Loucy (cell line): Measurements from ENCODE around the gene SUCLG2.

Experiments used
- H2AFZ ChIP-seq: fragments of 200-600 bp; sonication (generic); 2 replicates; pipeline ENCODE4 v1.6.0; 2016; ENCODE audit warnings: antibody characterized with exemption, mild to moderate bottlenecking, low read length, moderate library complexity
- H3F3A ChIP-seq: fragments of 200-600 bp; 2 replicates; pipeline ENCODE4 v1.6.0; 2016; ENCODE audit warnings: antibody characterized with exemption, low read depth, mild to moderate bottlenecking
- H3K27me3 ChIP-seq: fragments of 200-600 bp; sonication (generic); 2 replicates; pipeline ENCODE4 v1.6.1; 2014; ENCODE audit warnings: low read length, mild to moderate bottlenecking; ENCODE audit not compliant: insufficient read depth, poor library complexity, severe bottlenecking
- H3K36me3 ChIP-seq: fragments of 200-600 bp; sonication (generic); 2 replicates; pipeline ENCODE4 v1.6.1; 2016; ENCODE audit warnings: low read length; ENCODE audit not compliant: insufficient read depth
- H3K4me1 ChIP-seq: fragments of 200-600 bp; sonication (generic); 2 replicates; pipeline ENCODE4 v1.5.1; 2014; ENCODE audit warnings: low read length, mild to moderate bottlenecking; ENCODE audit not compliant: insufficient read depth, poor library complexity, severe bottlenecking
- H3K4me2 ChIP-seq: fragments of 200-600 bp; sonication (generic); 2 replicates; pipeline ENCODE4 v1.6.0; 2014; ENCODE audit warnings: antibody characterized with exemption, low read length, low read depth, mild to moderate bottlenecking; ENCODE audit not compliant: poor library complexity, severe bottlenecking
- H3K4me3 ChIP-seq: fragments of 200-600 bp; sonication (generic); 2 replicates; pipeline ENCODE4 v1.5.1; 2014; ENCODE audit warnings: low read length, mild to moderate bottlenecking, mixed read lengths; ENCODE audit not compliant: poor library complexity, severe bottlenecking
- H3K79me2 ChIP-seq: fragments of 200-600 bp; sonication (generic); 2 replicates; pipeline ENCODE4 v1.6.1; 2014; ENCODE audit warnings: low read length; ENCODE audit not compliant: insufficient read depth
- H3K9ac ChIP-seq: fragments of 200-600 bp; sonication (generic); 2 replicates; pipeline ENCODE4 v1.6.0; 2014; ENCODE audit warnings: mild to moderate bottlenecking, low read depth, low read length, moderate library complexity; ENCODE audit not compliant: poor library complexity, severe bottlenecking
- H3K9me2 ChIP-seq: fragments of 200-600 bp; sonication (generic); replicated peaks from 2 replicates; pipeline ENCODE4 v1.6.1; 2016; ENCODE audit warnings: low read depth, low read length, mixed read lengths
- H3K9me3 ChIP-seq: fragments of 200-600 bp; sonication (generic); 2 replicates; pipeline ENCODE4 v1.6.1; 2014; ENCODE audit warnings: mild to moderate bottlenecking, antibody characterized with exemption, low read length, low read depth; ENCODE audit not compliant: insufficient read depth
- H4K20me1 ChIP-seq: fragments of 200-600 bp; sonication (generic); 2 replicates; pipeline ENCODE4 v1.6.0; 2014; ENCODE audit warnings: antibody characterized with exemption, low read length, mild to moderate bottlenecking; ENCODE audit not compliant: insufficient read depth, poor library complexity, severe bottlenecking
- CTCF ChIP-seq: fragments of 200-600 bp; sonication (generic); conservative IDR thresholded peaks from 2 replicates; pipeline ENCODE4 v1.5.1; 2014; ENCODE audit warnings: mild to moderate bottlenecking, antibody characterized with exemption, low read length
- EZH2phosphoT487 ChIP-seq: fragments of 200-600 bp; IDR thresholded peaks from 2 replicates; pipeline ENCODE4 v1.6.1; 2018; ENCODE audit warnings: antibody characterized with exemption, mild to moderate bottlenecking, moderate library complexity, borderline replicate concordance

The SUCLG2 gene

GRCh38 chr3:67423722-67424121 is 230.7 kb downstream of the SUCLG2 start:
- Histone ChIP-seq H3K9ac (no peak overlapping the region), H3K4me3 (no peak overlapping the region), H3K79me2 (no peaks in the 10 kb centered on the region), H3K4me1 (no peaks in the 10 kb centered on the region), H3K9me3 (no peaks in the 10 kb centered on the region), H3K36me3 (no peaks in the 10 kb centered on the region), H3F3A (no peaks in the 10 kb centered on the region), H2AFZ (no peak overlapping the region), H3K27me3 (no peaks in the 10 kb centered on the region), H4K20me1 (no peaks in the 10 kb centered on the region), H3K9me2 (no peaks in the 10 kb centered on the region), H3K4me2 (no peak overlapping the region)
- no peak for TF ChIP-seq EZH2phosphoT487
- no peak for TF ChIP-seq CTCF

GRCh38 chr3:67421912-67422311 is 232.5 kb downstream of the SUCLG2 start:
- Histone ChIP-seq H3K36me3 (no peaks in the 10 kb centered on the region), H4K20me1 (no peaks in the 10 kb centered on the region), H3K9me3 (no peaks in the 10 kb centered on the region), H3K4me3 (no peak overlapping the region), H3K27me3 (no peaks in the 10 kb centered on the region), H3K4me1 (no peaks in the 10 kb centered on the region), H2AFZ (no peak overlapping the region), H3K9ac (no peak overlapping the region), H3K9me2 (no peaks in the 10 kb centered on the region), H3K4me2 (no peak overlapping the region), H3K79me2 (no peaks in the 10 kb centered on the region), H3F3A (no peaks in the 10 kb centered on the region)
- TF ChIP-seq CTCF (no peak), EZH2phosphoT487 (no peak)

- no peak for TF ChIP-seq EZH2phosphoT487
- TF ChIP-seq CTCF, result no peak
Observed at GRCh38 chr3:67419779-67420178, 234.6 kb downstream of the SUCLG2 start.

More at GRCh38 chr3:67419779-67420178, 234.6 kb downstream of the SUCLG2 start:
- Histone ChIP-seq H3K36me3 (no peaks in the 10 kb centered on the region), H3K9me2 (no peaks in the 10 kb centered on the region), H3K9ac (no peak overlapping the region), H3F3A (no peaks in the 10 kb centered on the region), H3K79me2 (no peaks in the 10 kb centered on the region), H3K9me3 (no peaks in the 10 kb centered on the region), H3K4me3 (no peak overlapping the region), H3K27me3 (no peaks in the 10 kb centered on the region), H3K4me1 (no peaks in the 10 kb centered on the region), H4K20me1 (no peaks in the 10 kb centered on the region), H2AFZ (no peak overlapping the region), H3K4me2 (no peak overlapping the region)
